ENCODE measurements around the gene DEFB127.
"Not testable (repeated sequence)": the region's sequence is repeated elsewhere in the genome, so short reads cannot be mapped to it uniquely, and the experiment has no call there.

The DEFB127 gene

GRCh38 chr20:157154-157553, at the start of gene DEFB127:
Gene DEFB127, plus strand, starts transcription at chr20:157454. Its CDS starts 91 bp downstream, at chr20:157545.
- no peak for DNase-seq

DNA sequence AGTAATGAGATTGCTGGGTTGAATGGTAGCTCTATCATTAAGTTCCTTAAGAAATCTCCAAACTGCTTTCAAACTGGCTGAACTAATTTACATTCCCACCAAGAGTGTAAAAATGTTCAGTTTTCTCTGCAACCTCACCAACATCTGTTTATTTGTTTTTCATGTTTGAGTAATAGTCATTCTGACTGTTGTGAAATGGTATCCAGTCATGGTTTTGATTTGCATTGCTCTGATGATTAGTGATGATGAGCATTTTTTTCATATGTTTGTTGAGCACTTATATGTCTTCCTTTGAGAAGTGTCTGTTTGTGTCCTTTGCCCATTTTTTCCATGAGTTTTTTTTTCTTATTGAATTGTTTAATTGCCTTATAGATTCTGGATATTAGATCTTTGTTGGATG, 44.9 kb upstream of the DEFB127 start:
- no peak for DNase-seq

GRCh38 chr20:117518-117917, 39.7 kb upstream of the DEFB127 start:
- DNase-seq, result no peak

DNA sequence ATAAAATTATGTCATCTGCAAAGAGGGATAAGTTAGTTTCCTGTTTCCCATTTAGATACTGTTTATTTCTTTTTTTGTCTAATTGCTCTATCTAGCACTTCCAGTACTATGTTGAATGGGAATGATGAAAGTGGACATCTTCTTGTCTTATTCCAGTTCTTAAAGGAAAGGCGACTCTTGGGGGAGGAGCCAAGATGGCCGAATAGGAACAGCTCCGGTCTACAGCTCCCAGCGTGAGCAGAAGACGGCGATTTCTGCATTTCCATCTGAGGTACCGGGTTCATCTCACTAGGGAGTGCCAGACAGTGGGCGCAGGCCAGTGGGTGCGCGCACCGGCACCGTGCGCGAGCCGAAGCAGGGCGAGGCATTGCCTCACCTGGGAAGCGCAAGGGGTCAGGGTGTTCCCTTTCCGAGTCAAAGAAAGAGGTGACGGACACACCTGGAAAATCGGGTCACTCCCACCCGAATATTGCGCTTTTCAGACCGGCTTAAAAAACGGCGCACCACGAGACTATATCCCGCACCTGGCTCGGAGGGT, 27.4 kb upstream of the DEFB127 start:
- DNase-seq, result not testable (repeated sequence)

DNA sequence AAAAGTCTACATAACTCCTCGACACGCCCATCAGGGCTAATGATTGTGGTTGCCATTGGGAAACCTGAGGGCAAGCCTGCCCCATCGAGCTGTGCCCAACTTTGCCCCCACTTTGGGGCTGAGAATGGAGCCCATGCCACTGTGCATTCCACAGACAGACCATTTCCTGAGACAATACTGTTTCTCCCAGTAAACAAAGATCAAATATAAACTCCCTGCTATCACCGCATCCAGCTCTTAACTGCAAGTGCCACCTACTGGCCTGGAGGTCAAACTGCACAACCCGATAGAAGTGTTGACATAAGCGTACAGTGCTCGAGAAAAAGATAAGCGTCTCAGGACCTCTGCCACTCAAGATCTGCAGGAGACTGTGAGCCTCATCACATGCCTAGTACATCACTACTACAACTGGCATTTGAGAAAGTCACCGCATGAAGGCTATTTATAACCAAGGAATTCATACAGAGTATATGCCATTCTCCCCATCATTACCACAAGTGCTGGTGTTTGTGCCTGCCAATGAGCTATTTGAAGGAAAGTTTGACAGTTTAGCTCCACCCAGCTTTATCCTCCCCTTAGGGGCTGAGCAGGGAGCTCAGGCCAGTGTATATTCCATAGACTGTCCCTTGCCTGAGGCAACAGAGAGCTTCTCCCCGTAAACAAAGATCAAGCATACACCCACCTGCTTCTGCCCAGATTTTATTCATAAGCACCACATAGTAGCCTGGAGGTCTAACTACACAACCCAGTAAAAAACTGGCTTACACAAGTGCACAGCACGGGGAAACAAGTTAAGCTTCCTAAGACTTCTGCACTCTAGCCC, 19.4 kb upstream of the DEFB127 start:
- peak; percentile 23 for DNase-seq

DNA sequence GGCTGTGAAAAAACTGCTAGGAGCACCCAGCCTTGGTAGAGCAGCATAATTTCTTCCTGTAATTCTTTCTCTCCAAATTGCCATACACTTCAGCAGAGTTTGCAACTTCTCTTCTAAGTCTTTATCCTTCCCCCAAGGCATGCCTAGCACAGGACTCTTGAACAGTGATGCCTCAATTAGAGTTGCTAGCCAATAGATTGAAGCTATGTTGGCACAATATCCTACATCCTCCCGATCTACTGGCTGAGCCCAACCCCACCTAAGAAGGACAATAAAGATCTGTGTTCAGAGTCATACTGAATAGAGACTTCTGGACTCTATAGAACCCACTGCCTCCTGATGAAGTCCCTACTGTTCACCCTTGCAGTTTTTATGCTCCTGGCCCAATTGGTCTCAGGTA, 15.0 kb upstream of the DEFB127 start, which contains the start of gene DEFB126:
Gene DEFB126, plus strand, starts transcription at position 301 of the 400 bp plus-strand sequence. Its CDS starts 39 bp downstream, at position 340.
- no peak for DNase-seq

GRCh38 chr20:145877-146276, 11.4 kb upstream of the DEFB127 start:
- DNase-seq, result no peak

DNA sequence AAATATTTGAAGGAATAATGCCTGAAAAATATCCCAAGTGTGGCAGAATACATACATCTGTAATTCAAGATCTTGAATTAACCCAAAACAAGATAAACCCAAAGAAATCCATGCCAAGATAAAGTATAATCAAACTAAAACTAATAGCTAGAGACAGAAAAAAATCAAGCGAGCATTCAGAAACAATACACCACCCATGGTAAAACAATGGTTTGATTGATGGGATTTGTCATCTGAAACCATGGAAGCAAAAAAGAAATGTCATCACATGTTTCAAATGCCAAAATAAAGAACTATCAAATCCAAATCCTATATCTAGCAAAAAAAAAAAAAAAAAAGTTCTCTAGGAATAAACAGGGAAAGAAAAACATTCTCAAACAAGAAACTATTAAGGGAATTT, 5.1 kb upstream of the DEFB127 start:
- no peak for DNase-seq

DNA sequence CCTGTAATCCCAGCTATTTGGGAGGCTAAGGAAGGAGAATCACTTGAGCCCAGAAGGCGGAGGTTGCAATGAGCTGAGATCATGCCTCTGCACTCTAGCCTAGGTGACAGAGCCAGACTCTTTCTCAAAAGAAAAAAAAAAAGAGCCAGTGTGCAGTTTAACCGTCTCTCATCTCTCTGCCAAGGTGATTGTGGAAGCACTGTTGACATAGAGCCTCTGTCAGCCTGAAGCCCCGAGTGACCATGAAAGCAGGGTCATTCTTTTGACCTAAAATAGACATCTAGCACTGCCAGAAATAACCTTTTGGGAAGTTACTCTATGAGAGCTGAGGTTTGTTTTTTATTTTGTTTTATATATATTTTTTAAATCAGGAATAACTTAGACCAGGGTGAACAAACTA, 7.4 kb downstream of the DEFB127 start:
- no peak for DNase-seq

DNA sequence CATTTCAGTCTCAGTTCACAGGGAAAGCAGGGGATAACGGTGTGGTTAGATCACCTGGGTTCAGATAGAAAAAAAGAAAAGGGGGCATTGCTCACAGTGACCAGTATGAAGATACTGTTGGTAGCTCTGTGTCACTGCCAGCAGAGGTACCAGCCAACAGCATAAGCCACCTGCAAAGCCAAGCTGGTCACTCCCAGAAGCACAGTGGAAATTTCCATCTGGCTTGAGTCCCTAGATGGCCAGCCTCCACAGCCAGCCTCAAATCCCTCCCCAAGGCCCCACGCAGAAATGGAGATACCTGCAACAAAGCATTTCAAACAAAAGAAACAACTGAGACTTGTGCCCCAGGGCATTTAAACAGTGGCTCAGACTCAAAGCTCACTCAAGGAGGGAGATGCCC, 11.6 kb downstream of the DEFB127 start:
- no peak for DNase-seq

DNA sequence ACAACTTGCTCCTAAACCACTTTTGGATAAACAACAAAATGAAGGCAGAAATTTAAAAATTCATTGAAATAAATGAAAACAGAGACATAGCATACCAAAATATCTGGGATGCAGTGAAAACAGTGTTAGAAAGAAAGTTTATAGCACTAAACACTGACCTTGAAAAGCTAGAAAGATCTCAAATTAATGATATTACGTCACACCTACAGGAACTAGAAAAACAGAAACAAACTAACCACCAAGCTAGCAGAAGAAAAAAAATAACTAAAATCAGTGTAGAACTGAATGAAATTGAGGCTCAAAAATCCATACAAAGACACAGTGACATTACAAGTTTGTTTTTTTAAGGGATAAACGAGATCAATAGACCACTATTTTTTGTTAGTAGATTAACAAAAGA, 27.0 kb downstream of the DEFB127 start:
- no peak for DNase-seq

- no peak for DNase-seq
Observed at GRCh38 chr20:187733-188132, 30.5 kb downstream of the DEFB127 start.

DNA sequence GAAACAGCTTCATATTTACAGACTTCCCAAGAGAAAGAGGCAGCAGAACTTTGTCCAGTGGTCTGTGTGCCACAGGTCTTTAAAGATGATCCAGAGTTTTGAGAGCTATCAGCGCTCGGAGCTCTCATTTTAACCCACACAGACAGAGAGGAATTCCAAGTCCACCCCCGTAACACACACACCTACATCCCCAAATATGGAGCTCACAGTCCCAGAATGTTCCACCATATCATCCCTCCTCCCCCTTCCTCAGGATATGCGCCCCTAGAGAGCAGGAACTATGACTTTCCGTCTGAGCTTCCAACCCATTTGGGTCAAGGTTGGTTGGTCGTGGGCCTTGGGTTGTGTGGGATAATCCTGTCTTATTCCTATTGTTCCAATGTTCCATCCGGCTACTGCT, 32.4 kb downstream of the DEFB127 start, which contains the start of gene DEFB128:
Gene DEFB128, minus strand, starts transcription at position 101 of the 400 bp plus-strand sequence. Its CDS starts 88 bp downstream, at position 13.
- no peak for DNase-seq

- DNase-seq, result no peak
Observed at GRCh38 chr20:198225-198624, 41.0 kb downstream of the DEFB127 start.

DNA sequence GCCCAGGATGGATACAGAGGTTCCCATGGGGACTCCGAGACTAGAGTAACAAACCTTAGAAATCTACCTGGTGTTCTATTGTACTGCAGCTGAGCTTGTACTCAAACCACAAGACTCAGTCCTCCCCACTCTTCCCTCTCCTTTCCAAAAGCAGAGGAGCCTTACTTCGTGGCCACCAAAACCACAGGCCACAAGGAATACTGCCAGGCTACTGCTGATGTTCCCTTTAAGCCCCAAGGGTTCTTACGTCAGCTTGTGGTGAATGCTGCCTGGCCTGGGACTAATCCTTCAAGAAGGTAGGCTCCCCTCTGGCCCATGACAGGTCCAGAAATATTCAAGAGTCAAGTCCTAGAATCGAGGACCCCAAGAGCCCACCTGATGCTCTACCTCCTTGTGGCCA, 42.7 kb downstream of the DEFB127 start:
- DNase-seq, result no peak

GRCh38 chr20:203630-204029, 46.4 kb downstream of the DEFB127 start:
- DNase-seq, result not testable (repeated sequence)
